Panc1 (cell line): Measurements from ENCODE around the gene WDR64.

Source experiments
- CTCF ChIP-seq: fragments of 450-650 bp; IDR thresholded peaks from 2 replicates; pipeline ENCODE4 v1.5.1; 2017; ENCODE audit warnings: mild to moderate bottlenecking
- POLR2AphosphoS5 ChIP-seq: IDR thresholded peaks from 2 replicates; pipeline ENCODE4 v1.6.1; 2012; ENCODE audit warnings: mild to moderate bottlenecking, low read depth, low read length, moderate library complexity
- TCF7L2 ChIP-seq: IDR thresholded peaks from 2 replicates; pipeline ENCODE4 v1.6.1; 2011; ENCODE audit warnings: mild to moderate bottlenecking, low read depth, low read length, inconsistent platforms

GRCh38 chr1:241608379-241609033 is 43.6 kb upstream of the WDR64 start:
- TF ChIP-seq POLR2AphosphoS5 (no peak), CTCF (no peak), TCF7L2 (no peak)
